GM12878 (cell line): Measurements from ENCODE around the gene PHF11. TPM values are rescaled to one million over a fixed set of nuclear protein-coding genes. Genes with fewer than 3 reads are reported as not detected.

Source experiments
- ATAC-seq: fragments of 200-7000 bp; cut with Tn5 transposase; 3 replicates; pipeline ENCODE4 v1.9.1; 2020; ENCODE audit warnings: mild to moderate bottlenecking, moderate library complexity
- BruUV-seq: library from RNA; stranded (reverse); fragments of 400-500 nt; replicated peaks from 2 replicates; lab custom pipeline; 2021; lab: Mats Ljungman, UMichigan
- CTCF ChIA-PET: fragments of 300-600 bp; sonication (Branson Sonifier 250); formaldehyde crosslinking; extraction: SDS; loops from one replicate; lab custom pipeline; 2021; ENCODE audit warnings: inconsistent platforms; lab: Yijun Ruan, JAX
- POLR2A ChIA-PET: fragments of 350-600 bp; formaldehyde crosslinking; extraction: SDS; loops from one replicate; lab custom pipeline; 2021; ENCODE audit warnings: inconsistent platforms; lab: Charles Lee
- RAD21 ChIA-PET: fragments of 300-600 bp; sonication (Branson Sonifier 250); formaldehyde crosslinking; loops from one replicate; lab custom pipeline; 2023; ENCODE audit warnings: antibody characterized with exemption; ENCODE audit not compliant: unreplicated experiment; lab: Charles Lee
- SMC1A ChIA-PET: fragments of 300-600 bp; sonication (Branson Sonifier 250); formaldehyde crosslinking; loops from one replicate; lab custom pipeline; 2023; ENCODE audit not compliant: unreplicated experiment, uncharacterized antibody; lab: Charles Lee
- DNase-seq: peaks from one replicate; pipeline ENCODE4 v3.0.0-alpha.2; 2011; ENCODE audit warnings: low read depth, low spot score
- FAIRE-seq: peaks from 3 replicates; lab custom pipeline; 2011; peaks lifted over from hg19 to GRCh38; lab: Jason Lieb, UNC
- H2AFZ ChIP-seq: 2 replicates; pipeline ENCODE4 v1.6.0; 2011; ENCODE audit warnings: low read depth, low read length, control low read depth; ENCODE audit not compliant: control insufficient read depth
- H3K27ac ChIP-seq: 2 replicates; pipeline ENCODE4 v1.5.1; 2011; ENCODE audit warnings: control low read depth; ENCODE audit not compliant: control insufficient read depth, insufficient read depth
- H3K27me3 ChIP-seq, 2 experiments: replicated peaks in 1 of 2; 2 replicates each; pipeline versions ENCODE4 v1.6.0 to v1.6.1; 2011; ENCODE audit warnings: low read length in 1 of 2; ENCODE audit not compliant: control insufficient read depth in 2 of 2, insufficient read depth in 2 of 2
- H3K36me3 ChIP-seq, 2 experiments: 2 replicates each; pipeline ENCODE4 v1.5.1; 2011; ENCODE audit warnings: low read length in 1 of 2; ENCODE audit not compliant: control insufficient read depth in 2 of 2, insufficient read depth in 2 of 2
- H3K4me1 ChIP-seq: 2 replicates; pipeline ENCODE4 v1.6.1; 2011; ENCODE audit warnings: mild to moderate bottlenecking, low read length, moderate library complexity, mixed read lengths; ENCODE audit not compliant: control insufficient read depth, insufficient read depth
- H3K4me2 ChIP-seq: 2 replicates; pipeline ENCODE4 v1.6.0; 2011; ENCODE audit warnings: control low read depth; ENCODE audit not compliant: control insufficient read depth, insufficient read depth
- H3K4me3 ChIP-seq: fragments of 200-600 bp; sonication (generic); 2 replicates; pipeline ENCODE4 v1.5.1; 2016
- H3K79me2 ChIP-seq: 2 replicates; pipeline ENCODE4 v1.6.0; 2011; ENCODE audit warnings: low read length; ENCODE audit not compliant: control insufficient read depth, insufficient read depth
- H3K9ac ChIP-seq: 2 replicates; pipeline ENCODE4 v1.8.0; 2011; ENCODE audit warnings: low read length, control low read depth, mixed read lengths; ENCODE audit not compliant: control insufficient read depth, insufficient read depth
- H3K9me3 ChIP-seq: replicated peaks from 3 replicates; pipeline ENCODE4 v1.5.1; 2011; ENCODE audit warnings: mild to moderate bottlenecking, low read length; ENCODE audit not compliant: control insufficient read depth, insufficient read depth
- H4K20me1 ChIP-seq: 2 replicates; pipeline ENCODE4 v1.6.0; 2011; ENCODE audit not compliant: control insufficient read depth, insufficient read depth
- CHD2 ChIP-seq: IDR thresholded peaks from 2 replicates; pipeline ENCODE4 v1.6.1; 2011; ENCODE audit warnings: low read depth, low read length, improper control_type of control experiment, borderline replicate concordance
- CHD4 ChIP-seq: fragments of 200-600 bp; sonication (generic); IDR thresholded peaks from 2 replicates; pipeline ENCODE4 v1.6.1; 2016; ENCODE audit warnings: mild to moderate bottlenecking
- EGR1 ChIP-seq, 2 experiments: IDR thresholded peaks; 1 replicate in 1 of 2; 2 replicates in 1 of 2; pipeline ENCODE4 v1.6.1; 2011 to 2012; ENCODE audit warnings: low read depth in 2 of 2, low read length in 2 of 2, borderline replicate concordance in 1 of 2, mild to moderate bottlenecking in 1 of 2, moderate library complexity in 1 of 2
- FOXM1 ChIP-seq: IDR thresholded peaks from 2 replicates; pipeline ENCODE4 v1.6.1; 2012; ENCODE audit warnings: low read depth, mild to moderate bottlenecking, inconsistent platforms, low read length, moderate library complexity
- MYB ChIP-seq: fragments of 150-350 bp; IDR thresholded peaks from 2 replicates; pipeline ENCODE4 v1.6.1; 2014; ENCODE audit warnings: mild to moderate bottlenecking, low read depth, low read length, borderline replicate concordance
- NR2C1 ChIP-seq: fragments of 450-650 bp; IDR thresholded peaks from 2 replicates; pipeline ENCODE4 v1.6.1; 2017; ENCODE audit warnings: antibody characterized with exemption, mild to moderate bottlenecking, moderate library complexity
- POLR2AphosphoS5 ChIP-seq: IDR thresholded peaks from 2 replicates; pipeline ENCODE4 v1.6.1; 2011; ENCODE audit warnings: mild to moderate bottlenecking, low read length, inconsistent platforms
- TBL1XR1 ChIP-seq: IDR thresholded peaks from 2 replicates; pipeline ENCODE4 v1.6.1; 2012; ENCODE audit warnings: low read depth, low read length, improper control_type of control experiment
- WGBS: methylation state at CpG from one replicate; pipeline ENCODE4 v1.1.6; 2016; ENCODE audit warnings: low lambda C conversion rate; ENCODE audit not compliant: insufficient replicate concordance, insufficient coverage; ENCODE audit errors: missing lambda C conversion rate; 5-methylcytosine and 5-hydroxymethylcytosine counted together
- in situ Hi-C: fragments of 300-500 bp; cut with MboI; formaldehyde crosslinking; loops from 9 replicates; pipeline ENCODE4 v1.14.3; 2018; ENCODE audit warnings: mixed read lengths
- intact Hi-C: fragments of 100-400 bp; cut with micrococcal nuclease; formaldehyde crosslinking; loops from one replicate; pipeline ENCODE4 v1.14.2; 2022; ENCODE audit not compliant: unreplicated experiment
- polyA plus RNA-seq, 11 experiments: library from polyadenylated mRNA; depleted of rRNA in 4 of 11; unstranded in 6 of 11; stranded (reverse) in 5 of 11; fragments of >200 nt; fragmentation: Nextera tagmentation in 4 of 11; fragmentation: Illumina TruSeq in 1 of 11; extraction: Ambion mirVana in 4 of 11; extraction: Trizol in 1 of 11; gene quantifications; 1 replicate in 1 of 11; 2 replicates in 10 of 11; pipeline versions ENCODE4 v1.2.1 to v1.2.3, GENCODE V29; 2011 to 2016; ENCODE audit warnings: inconsistent platforms in 2 of 11, missing spikeins in 2 of 11, low read depth in 1 of 11
- total RNA-seq, 4 experiments: library from RNA; depleted of rRNA in 3 of 4; stranded (reverse); fragments of >200 nt in 3 of 4; fragmentation: Illumina TruSeq in 1 of 4; extraction: Trizol in 1 of 4; gene quantifications; 2 replicates each; pipeline versions ENCODE4 v1.2.1 to v1.2.3, GENCODE V29; 2013 to 2021
- TF ChIP-seq, protein P1 (sequence below): fragments of 450-650 bp; IDR thresholded peaks from 2 replicates; pipeline ENCODE4 v1.6.1; 2014; ENCODE audit warnings: mild to moderate bottlenecking

PHF11 gene
- total and polyA plus RNA-seq, 10 of the 15 experiments (the other 5 are each of a cell fraction or from before 2014, with no cell fraction given): 16.9 to 77.3 (median 32.7) TPM

DNA sequence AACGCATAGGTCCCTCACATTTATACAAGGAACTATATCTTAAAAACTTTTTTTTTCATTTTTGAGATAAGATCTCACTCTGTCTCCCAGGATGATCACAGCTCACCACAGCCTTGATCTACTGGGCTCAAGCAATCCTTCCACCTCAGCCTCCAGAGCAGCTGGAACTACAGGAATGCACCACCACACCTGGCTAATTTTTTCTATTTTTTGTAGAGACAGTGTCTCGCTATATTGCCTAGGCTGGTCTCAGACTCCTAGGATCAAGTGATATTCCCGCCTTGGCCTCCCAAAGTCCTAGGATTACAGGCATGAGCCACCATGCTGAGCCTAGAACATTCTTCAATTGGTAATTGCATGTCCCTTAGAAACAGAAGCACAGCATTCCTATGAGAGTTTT is 47.9 kb downstream of the PHF11 start:
- Histone ChIP-seq H3K9ac (no peak overlapping the region), H3K9me3 (no peaks in the 10 kb centered on the region), H3K79me2 (no peaks in the 10 kb centered on the region), H4K20me1 (no peaks in the 10 kb centered on the region), H3K4me3 (no peak overlapping the region), H2AFZ (no peak overlapping the region), H3K27ac (no peak overlapping the region), H3K27me3 (no peaks in the 10 kb centered on the region), H3K4me1 (peaks cover 7% of the 10 kb centered on the region), H3K36me3 (peaks cover 0 to 8% of the 10 kb centered on the region in 2 experiments; a peak in 3 of 4 replicates)
- no TSS peak for BruUV-seq
- FAIRE-seq (no peak), ATAC-seq (no peak), DNase-seq (no peak)
- in situ Hi-C loops: no loop called here
- ChIA-PET RAD21 (no interaction called here), CTCF (interaction anchor here (1.5 kb wide), 1 partner anchor 58 kb away, joined by 4 read pairs; no protein-coding TSS in a partner anchor), POLR2A (no interaction called here), SMC1A (interaction anchor here (1.2 kb wide), 1 partner anchor 75 kb away, joined by 3 read pairs; no protein-coding TSS in a partner anchor)
- 98% methylated on average over 3 of the region's 3 CpGs for WGBS
- intact Hi-C loops: loop anchor here (2.0 kb wide), 1 partner anchor 15 kb away; no protein-coding TSS in a partner anchor
- TF ChIP-seq EGR1 (IDR thresholded peaks at IDR 0.05; ENCODE audit: borderline replicate concordance in 1 of 2, low read depth in 2 of 2, low read length in 2 of 2) (no peak), TBL1XR1 (no peak), CHD4 (no peak), CHD2 (no peak), MYB (no peak), POLR2AphosphoS5 (no peak), FOXM1 (no peak), NR2C1 (no peak)
- TF ChIP-seq, protein P1, sequence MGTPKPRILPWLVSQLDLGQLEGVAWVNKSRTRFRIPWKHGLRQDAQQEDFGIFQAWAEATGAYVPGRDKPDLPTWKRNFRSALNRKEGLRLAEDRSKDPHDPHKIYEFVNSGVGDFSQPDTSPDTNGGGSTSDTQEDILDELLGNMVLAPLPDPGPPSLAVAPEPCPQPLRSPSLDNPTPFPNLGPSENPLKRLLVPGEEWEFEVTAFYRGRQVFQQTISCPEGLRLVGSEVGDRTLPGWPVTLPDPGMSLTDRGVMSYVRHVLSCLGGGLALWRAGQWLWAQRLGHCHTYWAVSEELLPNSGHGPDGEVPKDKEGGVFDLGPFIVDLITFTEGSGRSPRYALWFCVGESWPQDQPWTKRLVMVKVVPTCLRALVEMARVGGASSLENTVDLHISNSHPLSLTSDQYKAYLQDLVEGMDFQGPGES: no peak
- TF ChIP-seq, all 136 proteins: peak for 0
- no peak overlapping the region for H3K4me2 ChIP-seq
